Smooth muscle cell (in vitro differentiated cells): Measurements from ENCODE around the gene PDPN. TPM values are rescaled to one million over a fixed set of nuclear protein-coding genes. Genes with fewer than 3 reads are reported as not detected.

ENCODE experiments used
- DNase-seq: peaks from one replicate; lab custom pipeline; 2025; ENCODE audit not compliant: unreplicated experiment; lab: John Stamatoyannopoulos, UW
- H2AFZ ChIP-seq: fragments of 200-600 bp; sonication (generic); 2 replicates; pipeline ENCODE4 v1.6.0; 2016; ENCODE audit warnings: antibody characterized with exemption, low read depth, mild to moderate bottlenecking
- H3F3A ChIP-seq: fragments of 200-600 bp; sonication (generic); 2 replicates; pipeline ENCODE4 v1.6.0; 2017; ENCODE audit warnings: antibody characterized with exemption, low read depth
- H3K27ac ChIP-seq: fragments of 200-600 bp; sonication (generic); 2 replicates; pipeline ENCODE4 v1.5.1; 2016; ENCODE audit warnings: low read depth, mild to moderate bottlenecking
- H3K27me3 ChIP-seq: fragments of 200-600 bp; sonication (generic); 2 replicates; pipeline ENCODE4 v1.6.1; 2016; ENCODE audit warnings: low read depth, mild to moderate bottlenecking
- H3K36me3 ChIP-seq: fragments of 200-600 bp; sonication (generic); 2 replicates; pipeline ENCODE4 v1.5.1; 2016; ENCODE audit warnings: low read depth
- H3K4me1 ChIP-seq: fragments of 200-600 bp; sonication (generic); 2 replicates; pipeline ENCODE4 v1.5.1; 2016; ENCODE audit warnings: low read depth
- H3K4me2 ChIP-seq: fragments of 200-600 bp; sonication (generic); 2 replicates; pipeline ENCODE4 v1.6.0; 2016; ENCODE audit warnings: mild to moderate bottlenecking
- H3K4me3 ChIP-seq: fragments of 200-600 bp; sonication (generic); 2 replicates; pipeline ENCODE4 v1.5.1; 2016; ENCODE audit warnings: mild to moderate bottlenecking
- H3K79me2 ChIP-seq: fragments of 200-600 bp; sonication (generic); 2 replicates; pipeline ENCODE4 v1.6.0; 2016; ENCODE audit warnings: low read depth, mild to moderate bottlenecking
- H3K9ac ChIP-seq: fragments of 200-600 bp; sonication (generic); 2 replicates; pipeline ENCODE4 v1.6.0; 2016; ENCODE audit warnings: low read depth
- H3K9me3 ChIP-seq: fragments of 200-600 bp; sonication (generic); replicated peaks from 2 replicates; pipeline ENCODE4 v1.5.1; 2016; ENCODE audit warnings: low read depth
- H4K20me1 ChIP-seq: fragments of 200-600 bp; sonication (generic); 2 replicates; pipeline ENCODE4 v1.6.0; 2016; ENCODE audit warnings: low read depth
- CTCF ChIP-seq: fragments of 200-600 bp; sonication (generic); IDR thresholded peaks from 2 replicates; pipeline ENCODE4 v1.5.1; 2017; ENCODE audit warnings: borderline replicate concordance, mild to moderate bottlenecking, antibody characterized with exemption; ENCODE audit not compliant: insufficient read depth, poor library complexity, severe bottlenecking
- WGBS: methylation state at CpG from one replicate; pipeline ENCODE4 v1.1.7; 2016; ENCODE audit warnings: low lambda C conversion rate; 5-methylcytosine and 5-hydroxymethylcytosine counted together
- polyA plus RNA-seq: library from polyadenylated mRNA; unstranded; fragments of >200 nt; fragmentation: Nextera tagmentation; extraction: Ambion mirVana; gene quantifications from 2 replicates; pipeline ENCODE4 v1.2.1, GENCODE V29; 2016
- small RNA-seq: library from RNA; depleted of rRNA; stranded (forward); fragments of <200 nt; gene quantifications from one replicate; pipeline ENCODE3, GENCODE V24; 2014
- total RNA-seq: library from RNA; depleted of rRNA; stranded (reverse); fragments of >200 nt; gene quantifications from 2 replicates; pipeline ENCODE4 v1.2.3, GENCODE V29; 2014

The PDPN gene
- total and polyA plus RNA-seq, 2 experiments from 2014 or later = 414 to 459 TPM

DNA sequence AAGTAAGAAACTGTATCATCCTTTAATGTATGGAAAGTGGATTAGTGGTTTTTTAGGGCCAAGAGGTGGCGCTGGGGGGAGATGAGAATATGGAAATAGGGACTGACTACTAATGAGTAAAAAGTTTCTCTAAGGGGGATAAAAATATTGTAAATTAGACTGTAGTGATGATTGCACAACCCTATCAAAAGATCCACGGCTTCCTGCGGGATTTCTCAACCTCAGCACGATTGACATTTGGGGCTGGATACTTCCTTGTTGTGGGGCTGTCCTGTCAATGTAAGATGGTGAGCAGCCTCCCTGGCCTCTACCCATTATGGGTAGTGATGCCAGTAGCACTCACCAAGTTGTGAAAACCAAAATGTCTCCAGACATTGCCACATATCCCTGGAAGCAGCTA, 80.3 kb downstream of the PDPN start:
- Histone ChIP-seq H3K27me3 (no peaks in the 10 kb centered on the region), H3K36me3 (no peaks in the 10 kb centered on the region), H3K9ac (no peak overlapping the region), H4K20me1 (no peaks in the 10 kb centered on the region), H3K9me3 (no peaks in the 10 kb centered on the region), H3K79me2 (no peaks in the 10 kb centered on the region), H3K27ac (no peak overlapping the region), H3K4me3 (no peak overlapping the region), H3K4me1 (no peaks in the 10 kb centered on the region), H2AFZ (no peak overlapping the region), H3K4me2 (no peak overlapping the region), H3F3A (no peaks in the 10 kb centered on the region)
- TF ChIP-seq CTCF = no peak
- DNase-seq = no peak
- 78% methylated on average over 4 of the region's 4 CpGs for WGBS

DNA sequence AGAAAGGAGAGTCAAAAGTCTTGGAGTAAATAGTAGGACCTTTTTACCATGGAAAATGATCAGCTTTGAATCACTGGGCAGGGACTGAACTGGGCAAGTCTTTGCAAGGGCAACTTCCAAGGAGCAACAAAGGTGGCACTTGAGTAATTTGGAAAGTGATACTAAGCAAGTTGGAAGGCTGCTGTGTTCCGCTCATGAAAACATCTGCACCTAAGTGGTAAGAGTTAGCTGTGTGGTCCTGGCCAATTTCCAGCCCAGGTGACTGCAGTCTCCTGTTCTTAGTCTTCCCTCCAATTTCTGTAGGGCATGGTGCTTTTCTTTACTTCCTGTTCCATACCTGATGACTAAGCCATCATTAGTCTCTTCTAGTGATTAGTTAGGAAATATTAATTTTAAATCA, 80.8 kb downstream of the PDPN start:
- no peak for DNase-seq

DNA sequence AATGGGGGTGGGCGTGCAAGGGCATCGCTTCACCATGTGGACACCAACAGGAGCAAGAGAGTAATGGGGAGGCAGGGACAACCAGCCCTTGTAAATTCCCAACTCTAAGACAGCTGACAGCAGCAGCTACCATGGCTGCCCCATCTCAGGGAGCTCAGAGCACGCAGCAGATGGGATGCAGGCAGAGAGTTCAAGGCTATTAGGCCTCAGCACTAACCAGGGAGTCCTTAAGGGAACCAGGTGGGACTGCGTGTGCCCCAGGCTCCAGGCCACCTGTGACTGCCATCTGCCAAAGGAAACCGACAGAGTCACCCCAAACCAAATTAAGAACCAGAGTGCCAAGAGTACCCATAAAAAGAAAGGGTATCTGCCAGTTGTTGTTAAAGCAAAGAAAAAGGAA, 82.7 kb downstream of the PDPN start:
- 97% methylated on average over 5 of the region's 5 CpGs for WGBS
- Histone ChIP-seq H4K20me1 (no peaks in the 10 kb centered on the region), H3K9ac (no peak overlapping the region), H3K36me3 (no peaks in the 10 kb centered on the region), H3K9me3 (no peaks in the 10 kb centered on the region), H3K4me1 (no peaks in the 10 kb centered on the region), H3F3A (no peaks in the 10 kb centered on the region), H3K4me2 (no peak overlapping the region), H3K79me2 (no peaks in the 10 kb centered on the region), H3K4me3 (no peak overlapping the region), H3K27me3 (no peaks in the 10 kb centered on the region), H3K27ac (no peak overlapping the region), H2AFZ (peak overlapping the region; percentile 60)
- no peak for DNase-seq
- TF ChIP-seq CTCF = no peak

More for the DNA sequence above, 80.8 kb downstream of the PDPN start:
- H3K4me3 ChIP-seq = no peak overlapping the region
- H4K20me1 ChIP-seq = no peaks in the 10 kb centered on the region
- no peaks in the 10 kb centered on the region for H3K9me3 ChIP-seq
- no peak overlapping the region for H3K9ac ChIP-seq
- H3K79me2 ChIP-seq = no peaks in the 10 kb centered on the region
- no peak for TF ChIP-seq CTCF
- H3F3A ChIP-seq = no peaks in the 10 kb centered on the region
- H2AFZ ChIP-seq = no peak overlapping the region
- H3K4me1 ChIP-seq = no peaks in the 10 kb centered on the region
- no peak overlapping the region for H3K27ac ChIP-seq
- 89% methylated on average over 1 of the region's 1 CpG for WGBS
- no peaks in the 10 kb centered on the region for H3K27me3 ChIP-seq
- no peak overlapping the region for H3K4me2 ChIP-seq
- no peaks in the 10 kb centered on the region for H3K36me3 ChIP-seq

Small RNAs within 50 kb of the gene (small RNA-seq; reads per million reads assigned to genes)
- not detected for gene RNA5SP41

Other genes starting within 250 kb of the PDPN start
- not detected in 2 replicates for gene PRAMEF14, start 236.7 kb upstream of the PDPN start, total RNA-seq
- not detected in 2 replicates for gene PRAMEF14, start 236.7 kb upstream of the PDPN start, polyA plus RNA-seq
- gene PRAMEF19, start 211.9 kb upstream of the PDPN start, total RNA-seq = not detected in 2 replicates
- not detected in 2 replicates for gene PRAMEF19, start 211.9 kb upstream of the PDPN start, polyA plus RNA-seq
- gene PRAMEF17, start 194.2 kb upstream of the PDPN start, total RNA-seq = not detected in 2 replicates
- not detected in 2 replicates for gene PRAMEF17, start 194.2 kb upstream of the PDPN start, polyA plus RNA-seq
- gene PRAMEF20, start 173.4 kb upstream of the PDPN start, total RNA-seq = not detected in 2 replicates
- gene PRAMEF20, start 173.4 kb upstream of the PDPN start, polyA plus RNA-seq = not detected in 2 replicates
- 0.13 TPM in 1 of 2 replicates, not detected in the other for gene LRRC38, start 69.8 kb upstream of the PDPN start, total RNA-seq
- 0.39 and 0.86 TPM in 2 replicates for gene LRRC38, start 69.8 kb upstream of the PDPN start, polyA plus RNA-seq
- gene PRDM2, start 116.4 kb downstream of the PDPN start, total RNA-seq = 20.0 and 24.3 TPM in 2 replicates
- 18.5 and 19.8 TPM in 2 replicates for gene PRDM2, start 116.4 kb downstream of the PDPN start, polyA plus RNA-seq